PC-9 (cell line): Measurements from ENCODE around the gene CNFN. TPM values are rescaled to one million over a fixed set of nuclear protein-coding genes. Genes with fewer than 3 reads are reported as not detected.

ENCODE experiments used
- BruUV-seq: library from RNA; stranded (reverse); fragments of 400-500 nt; replicated peaks from 2 replicates; lab custom pipeline; 2021; lab: Mats Ljungman, UMichigan
- CTCF ChIA-PET: fragments of 300-600 bp; sonication (Branson Sonifier 250); formaldehyde crosslinking; loops from one replicate; lab custom pipeline; 2022; ENCODE audit warnings: antibody characterized with exemption; lab: Charles Lee
- POLR2A ChIA-PET: fragments of 300-600 bp; sonication (Branson Sonifier 250); formaldehyde crosslinking; loops from one replicate; lab custom pipeline; 2022; ENCODE audit warnings: antibody characterized with exemption; ENCODE audit not compliant: unreplicated experiment; lab: Charles Lee
- DNase-seq, 2 experiments: peaks; one replicate each; pipeline versions ENCODE4 v3.0.0 to v3.0.0-alpha.2; 2015 to 2022; ENCODE audit warnings: mixed read lengths in 1 of 2
- H2AFZ ChIP-seq: fragments of 200-600 bp; sonication (generic); 2 replicates; pipeline ENCODE4 v1.8.1; 2017; ENCODE audit warnings: antibody characterized with exemption
- H3F3A ChIP-seq: fragments of 200-600 bp; sonication (generic); 2 replicates; pipeline ENCODE4 v1.8.1; 2017; ENCODE audit warnings: antibody characterized with exemption, mild to moderate bottlenecking, low read depth; ENCODE audit not compliant: insufficient read depth
- H3K27ac ChIP-seq: fragments of 200-600 bp; sonication (generic); 2 replicates; pipeline ENCODE4 v1.6.1; 2016; ENCODE audit warnings: mixed run types
- H3K27me3 ChIP-seq: fragments of 200-600 bp; sonication (generic); 2 replicates; pipeline ENCODE4 v1.6.1; 2016; ENCODE audit warnings: low read depth, mixed run types; ENCODE audit not compliant: insufficient read depth
- H3K36me3 ChIP-seq: fragments of 200-600 bp; sonication (generic); 2 replicates; pipeline ENCODE4 v1.6.1; 2016; ENCODE audit warnings: low read depth, mixed run types
- H3K4me1 ChIP-seq: fragments of 200-600 bp; sonication (generic); replicated peaks from 2 replicates; pipeline ENCODE4 v1.6.1; 2016; ENCODE audit warnings: mixed run types; ENCODE audit not compliant: insufficient read depth
- H3K4me2 ChIP-seq: fragments of 200-600 bp; sonication (generic); 2 replicates; pipeline ENCODE4 v1.6.1; 2017; ENCODE audit warnings: mixed run types
- H3K4me3 ChIP-seq: fragments of 200-600 bp; sonication (generic); 2 replicates; pipeline ENCODE4 v1.6.1; 2016; ENCODE audit warnings: mixed run types
- H3K79me2 ChIP-seq: fragments of 200-600 bp; sonication (generic); 2 replicates; pipeline ENCODE4 v1.6.1; 2017; ENCODE audit warnings: low read depth, mixed run types
- H3K9me2 ChIP-seq: fragments of 200-600 bp; sonication (generic); 2 replicates; pipeline ENCODE4 v1.8.1; 2017; ENCODE audit warnings: mild to moderate bottlenecking; ENCODE audit not compliant: insufficient read depth
- H3K9me3 ChIP-seq: fragments of 200-600 bp; sonication (generic); 2 replicates; pipeline ENCODE4 v1.8.1; 2016; ENCODE audit warnings: low read depth; ENCODE audit not compliant: insufficient read depth
- H4K20me1 ChIP-seq: fragments of 200-600 bp; sonication (generic); 2 replicates; pipeline ENCODE4 v1.8.1; 2017; ENCODE audit not compliant: insufficient read depth
- EZH2 ChIP-seq: fragments of 200-600 bp; sonication (generic); IDR thresholded peaks from 2 replicates; pipeline ENCODE4 v1.8.0; 2017; ENCODE audit warnings: antibody characterized with exemption, low read depth
- intact Hi-C: fragments of 100-400 bp; cut with micrococcal nuclease; formaldehyde crosslinking; loops from one replicate; pipeline ENCODE4 v1.10.0; 2022; ENCODE audit not compliant: unreplicated experiment
- total RNA-seq: library from RNA; stranded (reverse); gene quantifications from 2 replicates; pipeline ENCODE4 v1.2.3, GENCODE V29; 2021
- TF ChIP-seq, protein P1 (sequence below): fragments of 200-600 bp; sonication (generic); conservative IDR thresholded peaks from 2 replicates; pipeline ENCODE4 v1.6.1; 2017; ENCODE audit warnings: mixed run types, antibody characterized with exemption, mild to moderate bottlenecking, moderate library complexity

The CNFN gene
- total RNA-seq, 1 experiment from 2014 or later: 4.9 TPM

DNA sequence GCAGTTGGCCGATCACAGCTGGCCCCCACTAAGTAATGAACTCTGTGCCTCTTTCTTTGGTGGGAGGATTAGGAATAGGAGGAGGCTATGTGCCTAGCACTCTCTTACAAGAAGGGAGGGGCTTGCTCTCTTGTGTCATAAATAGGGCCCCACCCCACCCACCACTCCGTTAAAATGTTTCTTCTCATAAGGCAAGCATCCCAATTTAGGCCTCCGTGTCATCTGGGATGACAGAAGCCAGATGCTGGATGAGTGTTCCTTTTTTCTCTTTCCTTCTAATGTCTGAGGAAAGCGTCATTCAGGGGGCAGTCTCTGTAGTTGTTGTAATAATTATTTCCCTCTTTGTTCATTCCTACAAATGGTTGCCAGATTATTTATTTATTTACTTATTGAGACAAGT lies 37.2 kb upstream of the CNFN start, which contains the start of gene LIPE:
Gene LIPE (minus strand): TSS at position 76 of the 400 bp plus-strand sequence. CDS start 239 bp downstream, outside the sequence.
- no peaks in the 10 kb centered on the region for H3K36me3 ChIP-seq
- H2AFZ ChIP-seq: no peak within 1 kb of the TSS
- intact Hi-C loops: no loop called here
- peaks cover 4% of the 10 kb centered on the region for H3K4me1 ChIP-seq
- no peaks in the 10 kb centered on the region for H4K20me1 ChIP-seq
- H3K27ac ChIP-seq: no peak within 1 kb of the TSS
- H3F3A ChIP-seq: peaks cover 12% of the 10 kb centered on the region; the same call in 1 of the 2 replicates
- TF ChIP-seq EZH2: no peak
- TF ChIP-seq, protein P1, sequence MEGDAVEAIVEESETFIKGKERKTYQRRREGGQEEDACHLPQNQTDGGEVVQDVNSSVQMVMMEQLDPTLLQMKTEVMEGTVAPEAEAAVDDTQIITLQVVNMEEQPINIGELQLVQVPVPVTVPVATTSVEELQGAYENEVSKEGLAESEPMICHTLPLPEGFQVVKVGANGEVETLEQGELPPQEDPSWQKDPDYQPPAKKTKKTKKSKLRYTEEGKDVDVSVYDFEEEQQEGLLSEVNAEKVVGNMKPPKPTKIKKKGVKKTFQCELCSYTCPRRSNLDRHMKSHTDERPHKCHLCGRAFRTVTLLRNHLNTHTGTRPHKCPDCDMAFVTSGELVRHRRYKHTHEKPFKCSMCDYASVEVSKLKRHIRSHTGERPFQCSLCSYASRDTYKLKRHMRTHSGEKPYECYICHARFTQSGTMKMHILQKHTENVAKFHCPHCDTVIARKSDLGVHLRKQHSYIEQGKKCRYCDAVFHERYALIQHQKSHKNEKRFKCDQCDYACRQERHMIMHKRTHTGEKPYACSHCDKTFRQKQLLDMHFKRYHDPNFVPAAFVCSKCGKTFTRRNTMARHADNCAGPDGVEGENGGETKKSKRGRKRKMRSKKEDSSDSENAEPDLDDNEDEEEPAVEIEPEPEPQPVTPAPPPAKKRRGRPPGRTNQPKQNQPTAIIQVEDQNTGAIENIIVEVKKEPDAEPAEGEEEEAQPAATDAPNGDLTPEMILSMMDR: no peak
- ChIA-PET POLR2A (no interaction called here), CTCF (no interaction called here)
- H3K4me2 ChIP-seq: no peak within 1 kb of the TSS
- H3K9me3 ChIP-seq: no peaks in the 10 kb centered on the region
- H3K27me3 ChIP-seq: no peaks in the 10 kb centered on the region
- no TSS peak for BruUV-seq
- H3K9me2 ChIP-seq: no peaks in the 10 kb centered on the region
- H3K4me3 ChIP-seq: no peak within 1 kb of the TSS
- DNase-seq: no peak
- H3K79me2 ChIP-seq: no peaks in the 10 kb centered on the region

DNA sequence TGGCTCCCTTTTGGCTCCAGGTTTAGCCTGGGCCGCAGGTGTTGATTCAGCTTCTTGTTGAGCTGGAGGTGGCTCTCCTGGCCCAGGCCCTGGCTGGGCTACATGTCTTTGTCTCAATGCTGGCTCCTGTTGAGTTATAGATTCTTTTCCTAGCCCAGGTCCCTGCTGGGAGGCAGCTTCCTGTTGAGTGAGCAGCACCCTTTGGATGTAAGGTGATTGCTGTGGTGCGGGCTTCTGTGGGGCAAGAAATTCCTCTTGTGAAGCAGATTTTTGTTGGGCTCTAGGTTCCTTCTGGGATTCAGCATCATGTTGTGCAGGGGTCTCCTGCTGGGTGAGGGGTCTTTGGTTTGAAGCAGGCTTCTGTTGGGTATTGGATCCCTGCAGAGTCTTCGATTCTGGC lies 36.5 kb upstream of the CNFN start:
- H3K4me1 ChIP-seq: peaks cover 11% of the 10 kb centered on the region
- H3F3A ChIP-seq: peaks cover 17% of the 10 kb centered on the region
- H3K9me3 ChIP-seq: no peaks in the 10 kb centered on the region
- no peak overlapping the region for H2AFZ ChIP-seq
- no peaks in the 10 kb centered on the region for H3K79me2 ChIP-seq
- H4K20me1 ChIP-seq: no peaks in the 10 kb centered on the region
- no peaks in the 10 kb centered on the region for H3K9me2 ChIP-seq
- ChIA-PET CTCF (no interaction called here), POLR2A (no interaction called here)
- H3K36me3 ChIP-seq: no peaks in the 10 kb centered on the region
- BruUV-seq: TSS peak; percentile 5
- no peak overlapping the region for H3K4me3 ChIP-seq
- no peaks in the 10 kb centered on the region for H3K27me3 ChIP-seq
- intact Hi-C loops: no loop called here
- TF ChIP-seq, protein P1: no peak
- TF ChIP-seq EZH2: no peak
- no peak for DNase-seq
- no peak overlapping the region for H3K4me2 ChIP-seq
- no peak overlapping the region for H3K27ac ChIP-seq

DNA sequence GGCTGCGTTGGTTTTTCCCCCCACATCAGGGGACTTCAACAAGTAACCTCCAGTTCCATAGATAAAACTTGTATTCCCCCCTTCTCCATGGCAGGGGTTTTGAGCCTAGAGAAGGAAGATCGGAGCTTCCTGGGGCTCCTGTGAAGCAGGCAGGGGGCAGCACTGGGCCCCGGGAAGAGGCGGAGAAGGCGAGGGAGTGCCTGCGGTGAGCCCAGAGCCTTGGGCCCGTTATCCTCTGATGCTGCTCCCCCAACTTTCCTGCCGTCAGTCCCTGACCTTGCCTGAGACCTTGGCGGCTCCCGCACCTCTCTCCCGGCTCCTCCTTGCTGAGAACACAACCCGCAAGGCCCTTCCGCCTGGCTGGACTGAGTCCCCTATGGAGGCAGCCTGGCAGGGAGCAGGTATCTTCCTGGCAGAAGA lies 34.6 kb upstream of the CNFN start:
- Histone ChIP-seq H3K9me3 (no peaks in the 10 kb centered on the region), H3K4me3 (no peak overlapping the region), H4K20me1 (no peaks in the 10 kb centered on the region), H3K27me3 (no peaks in the 10 kb centered on the region), H3K4me2 (no peak overlapping the region), H3K27ac (no peak overlapping the region), H3K79me2 (no peaks in the 10 kb centered on the region), H3K36me3 (no peaks in the 10 kb centered on the region), H3F3A (peaks cover 30% of the 10 kb centered on the region), H3K4me1 (peaks cover 22% of the 10 kb centered on the region), H2AFZ (no peak overlapping the region), H3K9me2 (no peaks in the 10 kb centered on the region)
- ChIA-PET CTCF (no interaction called here), POLR2A (no interaction called here)
- intact Hi-C loops: no loop called here
- BruUV-seq: no TSS peak
- TF ChIP-seq EZH2: no peak
- TF ChIP-seq, protein P1: no peak
- no peak for DNase-seq
